Activated CD8-positive, alpha-beta memory T cell treated with anti-CD3 and anti-CD28 coated beads for 36 hours (primary cell): ENCODE data around the gene STK32C. TPM values are rescaled to one million over a fixed set of nuclear protein-coding genes. Genes with fewer than 3 reads are reported as not detected.
"Not testable (repeated sequence)": the region's sequence is repeated elsewhere in the genome, so short reads cannot be mapped to it uniquely, and the experiment has no call there.

ENCODE experiments used
- CTCF ChIA-PET: fragments of 350-600 bp; sonication (Branson Sonifier 250); formaldehyde crosslinking; loops from one replicate; lab custom pipeline; 2021; ENCODE audit warnings: antibody characterized with exemption; lab: Charles Lee
- POLR2A ChIA-PET: fragments of 350-600 bp; sonication (Branson Sonifier 250); formaldehyde crosslinking; loops from one replicate; lab custom pipeline; 2021; ENCODE audit warnings: antibody characterized with exemption; lab: Charles Lee
- total RNA-seq, 2 experiments: library from RNA; stranded (reverse); gene quantifications; one replicate each; pipeline ENCODE4 v1.2.3, GENCODE V29; 2021

STK32C gene
- total RNA-seq, 2 experiments from 2014 or later: 15.7 to 16.3 TPM

DNA sequence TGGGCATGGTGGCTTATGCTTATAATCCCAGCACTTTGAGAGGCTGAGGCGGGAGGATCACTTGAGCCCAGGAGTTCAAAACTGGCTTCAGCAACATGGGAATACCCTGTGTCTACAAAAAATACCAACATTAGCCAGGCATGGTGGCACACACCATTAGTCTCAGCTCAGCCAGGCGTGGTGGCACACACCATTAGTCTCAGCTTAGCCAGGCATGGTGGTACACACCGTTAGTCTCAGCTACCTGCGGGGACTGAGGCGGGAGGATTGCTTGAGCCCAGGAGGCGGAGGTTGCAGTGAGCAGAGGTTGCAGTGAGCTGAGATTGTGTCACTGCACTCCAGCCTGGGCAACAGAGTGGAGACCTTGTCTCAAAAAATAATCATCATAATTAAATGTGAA is 33.3 kb upstream of the STK32C start:
- ChIA-PET CTCF (no interaction called here), POLR2A (no interaction called here)

DNA sequence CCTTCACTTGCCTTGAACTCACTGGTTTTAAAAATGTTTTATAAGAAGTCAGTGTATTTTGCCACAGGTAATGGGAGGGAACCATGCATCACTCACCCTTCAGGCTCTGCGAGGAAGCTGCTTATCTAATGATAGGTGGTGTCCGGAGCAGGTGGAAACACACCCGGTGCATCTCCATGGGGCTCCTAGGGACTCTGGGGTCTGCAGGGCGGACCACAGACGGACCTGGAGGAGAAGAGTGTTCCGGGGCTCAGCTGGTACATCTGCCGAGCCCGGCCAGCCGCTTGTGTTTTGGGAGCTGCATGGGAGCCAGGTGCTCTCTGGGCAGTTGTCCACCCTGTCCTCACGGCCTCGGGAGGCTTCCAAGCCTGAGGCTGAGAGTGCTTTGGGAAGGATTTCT is 31.5 kb upstream of the STK32C start:
- ChIA-PET CTCF (no interaction called here), POLR2A (no interaction called here)

DNA sequence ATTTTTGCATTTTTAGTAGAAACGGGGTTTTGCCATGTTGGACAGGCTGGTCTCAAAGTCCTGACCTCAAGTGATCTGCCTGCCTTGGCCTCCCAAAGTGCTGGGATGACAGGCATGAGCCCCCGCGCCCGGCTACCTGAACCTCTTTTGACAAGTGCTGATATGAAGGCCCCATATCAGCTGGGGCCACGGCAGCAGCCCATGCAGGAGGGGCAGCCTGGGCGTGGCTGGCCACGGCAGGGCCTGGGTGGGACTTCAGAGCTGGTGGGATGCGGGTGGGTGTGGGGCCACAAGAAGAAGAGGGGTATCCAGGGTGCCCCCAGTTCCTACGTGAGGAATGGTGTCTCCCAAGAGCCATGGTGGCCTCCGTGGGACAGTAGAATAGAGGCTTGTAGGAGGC is 31.1 kb upstream of the STK32C start:
- ChIA-PET POLR2A (no interaction called here), CTCF (interaction anchor here (0.7 kb wide), 1 partner anchor 12 kb away, joined by 3 read pairs; no protein-coding TSS in a partner anchor)

DNA sequence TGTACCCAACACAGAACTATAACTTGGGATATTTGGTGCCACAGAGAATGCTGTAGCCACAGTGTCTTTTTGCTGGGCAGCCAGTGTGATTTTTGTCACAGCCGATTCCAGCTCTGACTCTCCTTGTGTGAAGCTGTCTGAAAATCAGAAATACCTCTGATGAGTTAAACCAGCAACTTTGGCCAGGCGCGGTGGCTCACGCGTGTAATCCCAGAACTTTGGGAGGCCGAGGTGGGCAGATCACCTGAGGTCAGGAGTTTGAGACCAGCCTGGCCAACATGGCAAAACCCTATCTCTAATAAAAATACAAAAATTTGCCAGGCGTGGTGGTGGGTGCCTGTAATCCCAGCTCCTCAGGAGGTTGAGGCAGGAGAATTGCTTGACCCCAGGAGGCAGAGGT is 30.1 kb upstream of the STK32C start:
- POLR2A ChIA-PET: not testable (repeated sequence)
- CTCF ChIA-PET: interaction anchor here (1.6 kb wide), 1 partner anchor 18 kb away, joined by 3 read pairs; no protein-coding TSS in a partner anchor

DNA sequence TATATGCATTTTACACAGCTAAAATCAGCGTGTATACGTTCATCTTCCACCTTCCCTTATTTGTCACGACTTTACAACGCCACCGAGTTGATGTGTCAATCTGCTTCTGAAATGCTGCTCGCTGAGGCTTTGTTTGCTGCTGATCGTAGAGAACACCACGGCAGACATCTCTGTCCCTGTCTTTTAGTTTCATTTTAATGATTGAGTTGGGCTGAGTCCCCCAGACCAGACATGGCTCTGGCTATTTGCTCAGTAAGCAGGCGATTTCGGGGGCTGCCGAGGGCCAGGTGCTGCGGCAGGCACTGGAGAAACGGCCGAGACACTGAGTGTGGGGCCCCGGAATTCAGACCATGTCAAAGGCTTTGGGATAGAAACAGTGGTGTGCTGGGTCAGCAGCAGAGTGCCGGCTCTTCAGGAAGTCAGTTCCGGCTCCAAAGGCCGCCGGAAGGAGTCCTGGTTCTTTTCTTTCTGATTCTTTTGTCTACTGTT is 29.2 kb upstream of the STK32C start:
- CTCF ChIA-PET: interaction anchor here (1.6 kb wide), 1 partner anchor 17 kb away, joined by 3 read pairs; no protein-coding TSS in a partner anchor
- POLR2A ChIA-PET: no interaction called here

DNA sequence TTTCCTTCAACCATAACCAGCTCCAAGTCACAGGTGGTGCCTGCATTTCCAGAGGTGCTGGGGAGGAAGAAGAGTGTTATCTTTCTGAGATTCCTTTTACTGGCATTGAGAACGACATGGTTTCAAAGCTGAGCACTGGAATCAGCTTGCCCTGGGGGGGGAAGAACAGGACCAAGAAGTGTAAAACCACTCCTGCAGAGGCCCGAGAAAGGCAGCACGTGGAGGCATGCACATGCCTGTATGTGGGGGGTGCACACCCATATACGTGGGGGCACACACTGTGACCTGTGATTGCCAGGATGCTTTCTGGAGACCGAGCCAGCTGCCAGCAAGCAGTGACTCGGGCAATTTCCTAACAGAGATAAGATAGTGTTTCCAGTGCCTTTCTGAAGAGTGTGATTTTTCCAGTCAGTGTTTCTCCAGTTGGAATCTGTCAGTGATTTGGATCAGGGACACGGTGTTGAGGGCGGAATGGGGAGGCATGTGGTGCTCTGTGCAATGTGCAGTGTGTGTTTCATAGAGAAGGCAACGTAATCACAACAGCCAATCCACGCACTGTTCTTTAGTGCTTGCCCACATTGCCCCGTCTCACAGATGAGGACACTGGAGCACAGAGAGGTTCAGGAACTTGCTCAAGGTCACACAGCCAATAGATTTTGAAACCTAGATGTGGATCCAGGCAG is 28.5 kb upstream of the STK32C start:
- CTCF ChIA-PET: interaction anchor here (1.3 to 1.6 kb wide), 2 partner anchors 16 to 17 kb away, joined by 3 read pairs; no protein-coding TSS in a partner anchor
- POLR2A ChIA-PET: no interaction called here

DNA sequence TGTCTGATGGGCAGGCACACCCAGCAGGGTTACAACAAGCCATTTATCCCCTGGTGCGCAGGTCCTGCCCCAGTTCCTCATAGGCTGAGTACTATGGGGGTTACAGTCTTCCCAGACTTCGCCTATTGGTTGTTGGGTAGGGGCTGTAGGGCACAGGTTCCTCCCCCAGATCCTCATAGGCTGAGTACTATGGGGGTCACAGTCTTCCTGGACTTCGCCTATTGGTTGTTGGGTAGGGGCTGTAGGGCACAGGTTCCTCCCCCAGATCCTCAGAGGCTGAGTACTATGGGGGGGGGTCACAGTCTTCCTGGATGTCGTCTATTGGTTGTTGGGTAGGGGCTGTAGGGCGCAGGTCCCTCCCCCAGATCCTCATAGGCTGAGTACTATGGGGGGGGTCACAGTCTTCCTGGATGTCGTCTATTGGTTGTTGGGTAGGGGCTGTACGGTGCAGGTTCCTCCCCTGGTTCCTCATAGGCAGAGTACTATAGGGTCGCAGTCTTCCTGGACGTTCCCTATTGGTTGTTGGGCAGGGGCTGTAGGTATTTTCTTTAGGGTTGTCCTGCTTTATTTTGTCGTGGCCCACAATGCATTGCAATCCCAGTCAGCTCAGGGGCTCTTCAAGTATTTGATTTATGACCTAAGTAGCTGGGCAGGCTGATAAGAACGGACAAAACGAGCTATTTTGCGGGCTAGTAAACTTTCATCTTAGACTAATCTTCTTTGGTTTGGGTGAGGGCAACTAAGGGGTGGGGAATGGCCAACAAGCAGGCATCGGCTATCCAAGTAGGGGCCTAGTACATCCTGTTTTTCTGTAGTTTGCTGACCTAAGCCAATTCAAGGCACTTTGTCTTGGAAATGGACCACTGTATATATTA is 27.7 kb upstream of the STK32C start:
- ChIA-PET POLR2A (no interaction called here), CTCF (interaction anchor here (1.3 kb wide), 1 partner anchor 18 kb away, joined by 3 read pairs; no protein-coding TSS in a partner anchor)

DNA sequence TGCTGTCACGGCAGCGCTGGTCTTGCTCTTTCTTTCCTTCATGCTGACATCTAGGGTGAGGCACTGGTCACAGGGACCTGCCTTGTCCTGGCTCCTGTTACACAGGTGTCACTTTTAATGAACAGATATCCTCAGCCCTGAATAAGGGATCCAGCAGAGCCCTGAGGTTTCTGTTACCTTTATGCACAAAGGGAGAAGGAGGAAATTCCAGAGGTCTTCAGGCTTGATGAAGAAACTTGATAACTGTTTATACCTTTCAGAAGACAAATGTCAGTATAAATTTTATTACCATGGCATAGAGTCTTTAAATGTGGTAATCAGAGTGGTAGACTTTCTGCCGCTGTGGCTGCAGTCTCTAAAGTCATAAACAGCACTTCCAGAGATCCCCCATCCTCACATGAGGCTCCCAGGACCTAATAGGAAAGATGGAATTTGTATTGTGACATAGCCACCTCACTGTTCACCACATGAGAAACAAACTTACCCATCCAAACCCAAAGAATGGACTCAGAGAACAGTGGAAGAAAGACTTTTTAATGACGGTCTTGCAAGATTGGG is 27.0 kb upstream of the STK32C start:
- CTCF ChIA-PET: no interaction called here

DNA sequence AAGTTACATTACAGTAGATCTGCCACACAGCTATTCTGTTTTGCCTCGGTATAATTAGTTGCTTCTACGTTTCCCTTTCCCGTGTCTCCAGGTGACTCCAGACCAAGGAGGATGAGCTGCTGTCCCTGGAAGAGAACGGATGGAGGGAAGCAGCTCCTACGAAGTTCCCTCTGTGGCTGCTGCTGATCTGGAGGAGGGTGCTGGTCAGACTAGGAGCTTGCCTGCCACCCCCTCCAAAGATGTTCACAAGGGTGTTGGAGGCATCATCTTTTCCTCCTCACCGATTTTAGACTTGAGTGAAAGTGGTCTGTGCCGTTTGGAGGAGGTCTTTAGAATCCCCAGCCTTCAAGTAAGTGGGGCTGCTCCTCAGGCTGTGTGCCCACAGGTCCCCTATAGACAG is 25.6 kb upstream of the STK32C start:
- POLR2A ChIA-PET: interaction anchor here (0.6 kb wide), 1 partner anchor 114 kb away, joined by 3 read pairs; no protein-coding TSS in a partner anchor
- CTCF ChIA-PET: no interaction called here

More for the DNA sequence above, 27.0 kb upstream of the STK32C start:
- POLR2A ChIA-PET: no interaction called here

DNA sequence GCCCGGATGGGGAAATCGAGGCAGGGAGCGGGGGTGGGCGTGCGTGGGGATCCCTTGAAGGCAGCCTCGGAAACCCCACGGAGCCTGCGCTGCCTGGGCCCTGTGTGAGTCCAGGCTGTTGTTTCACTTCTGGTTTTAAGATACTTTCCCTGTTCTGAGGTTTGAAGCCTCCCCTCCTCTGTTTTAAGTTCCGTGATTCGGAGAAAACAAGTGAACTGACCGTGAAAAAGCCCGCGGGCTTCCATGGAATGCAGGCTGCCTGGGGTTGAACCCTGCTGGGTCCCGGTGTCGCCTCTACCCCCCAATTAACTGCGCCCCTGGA is 24.6 kb upstream of the STK32C start:
- ChIA-PET CTCF (no interaction called here), POLR2A (no interaction called here)

DNA sequence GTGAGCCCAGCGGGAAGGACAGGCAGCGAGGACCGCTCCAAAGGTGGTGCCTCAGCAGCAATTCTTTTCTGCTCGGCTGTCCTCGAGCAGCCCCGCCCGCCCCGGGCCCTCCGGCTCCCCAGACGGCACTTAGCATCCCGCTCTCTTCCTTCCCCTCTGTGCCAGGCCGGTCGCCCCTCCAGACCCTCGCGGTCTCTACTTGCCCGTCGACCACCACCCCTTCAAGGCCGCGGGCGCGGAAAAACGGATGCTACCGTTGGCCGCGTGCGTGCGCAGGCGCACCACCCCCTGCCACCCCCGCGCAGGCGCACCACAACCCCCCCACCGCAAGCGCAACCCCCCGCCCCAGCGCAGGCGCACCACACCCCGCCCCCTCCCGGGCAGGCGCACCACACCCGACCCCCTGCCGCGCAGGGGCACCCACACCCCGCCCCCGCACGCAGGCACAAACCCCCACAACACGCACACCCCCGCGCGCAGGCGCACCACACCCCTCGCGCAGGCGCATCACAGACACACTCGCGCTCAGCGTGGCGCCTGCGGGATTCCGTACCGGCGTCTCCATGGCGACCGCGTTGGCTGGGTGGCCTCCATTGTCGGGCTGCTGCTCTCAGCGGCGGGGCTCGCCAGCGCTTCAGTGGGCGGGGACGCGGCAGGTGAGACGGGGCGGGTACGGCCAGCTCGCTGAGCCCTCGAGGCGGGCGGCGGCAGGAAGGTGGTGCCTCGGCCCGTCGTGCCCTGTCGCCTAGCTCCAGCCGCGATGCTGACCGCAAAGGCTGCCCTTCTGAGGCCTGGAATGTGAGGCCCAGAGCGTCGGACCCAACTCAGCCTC is 24.1 kb upstream of the STK32C start, which contains the start of gene LRRC27:
LRRC27 (plus strand) TSS at position 593 of the 832 bp plus-strand sequence. CDS start 1,332 bp downstream, outside the sequence.
- CTCF ChIA-PET: no interaction called here
- POLR2A ChIA-PET: interaction anchor here (0.6 kb wide), 1 partner anchor 435 kb away, joined by 5 read pairs; no protein-coding TSS in a partner anchor

DNA sequence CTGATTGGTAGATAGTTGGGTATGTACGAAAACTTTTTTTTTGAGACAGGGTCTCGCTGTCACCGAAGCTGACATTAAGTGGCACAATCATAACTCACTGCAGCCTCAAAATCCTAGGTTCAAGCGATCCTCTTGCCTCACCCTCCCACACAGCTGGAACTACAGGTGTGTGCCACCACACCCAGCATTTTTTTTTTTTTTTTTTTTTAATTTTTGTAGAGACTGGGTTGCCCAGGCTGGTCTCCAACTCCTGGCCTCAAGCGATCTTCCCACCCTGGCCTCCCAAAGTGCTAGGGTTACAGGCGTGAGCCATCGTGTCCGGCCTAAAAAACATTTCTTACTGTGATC is 22.7 kb upstream of the STK32C start:
- POLR2A ChIA-PET: interaction anchor here (1.4 kb wide), 1 partner anchor 117 kb away, joined by 4 read pairs; no protein-coding TSS in a partner anchor
- CTCF ChIA-PET: no interaction called here

DNA sequence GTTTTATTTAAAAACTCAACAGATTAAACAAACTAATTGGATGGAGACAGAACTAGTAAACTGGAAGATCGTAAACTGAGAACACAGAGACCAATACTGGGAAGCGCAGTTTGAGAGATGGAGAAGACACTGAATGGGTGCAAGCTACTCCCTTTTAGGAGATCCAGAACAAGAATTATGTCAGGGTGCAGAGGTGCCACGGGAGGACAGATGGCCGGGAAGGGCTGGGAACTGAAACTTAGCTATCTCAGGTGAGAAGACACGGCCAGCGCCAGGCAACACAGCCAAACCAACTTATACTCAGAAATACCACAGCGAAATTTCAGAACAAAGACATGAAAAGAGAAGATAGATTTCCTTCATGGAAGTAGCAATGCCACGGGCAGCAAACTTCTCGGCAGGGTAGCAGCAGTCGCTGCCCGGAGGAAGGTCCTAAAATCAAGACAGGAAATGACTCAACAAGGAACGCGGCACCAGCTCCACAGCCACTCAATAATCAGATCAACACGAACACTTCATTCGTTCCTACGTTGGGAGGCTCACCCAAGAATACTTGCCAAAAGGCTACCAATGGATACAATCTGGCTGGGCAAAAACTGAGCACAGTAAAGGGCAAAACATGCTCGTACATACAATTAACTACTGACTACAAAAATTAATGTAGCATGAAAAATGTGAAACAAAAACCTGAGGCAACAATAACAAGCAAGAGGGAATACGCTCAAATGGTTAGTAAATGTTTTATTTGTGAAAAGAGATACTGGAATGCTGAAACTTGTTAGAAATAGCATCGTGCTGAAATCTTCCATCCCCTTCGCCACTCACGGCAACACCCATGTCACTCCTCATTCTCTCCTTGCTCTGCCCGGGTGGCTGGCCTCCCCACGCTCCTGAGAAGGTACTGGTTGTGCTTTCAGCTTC is 22.1 kb upstream of the STK32C start:
- ChIA-PET CTCF (no interaction called here), POLR2A (interaction anchor here (1.4 kb wide), 1 partner anchor 118 kb away, joined by 4 read pairs; no protein-coding TSS in a partner anchor)

DNA sequence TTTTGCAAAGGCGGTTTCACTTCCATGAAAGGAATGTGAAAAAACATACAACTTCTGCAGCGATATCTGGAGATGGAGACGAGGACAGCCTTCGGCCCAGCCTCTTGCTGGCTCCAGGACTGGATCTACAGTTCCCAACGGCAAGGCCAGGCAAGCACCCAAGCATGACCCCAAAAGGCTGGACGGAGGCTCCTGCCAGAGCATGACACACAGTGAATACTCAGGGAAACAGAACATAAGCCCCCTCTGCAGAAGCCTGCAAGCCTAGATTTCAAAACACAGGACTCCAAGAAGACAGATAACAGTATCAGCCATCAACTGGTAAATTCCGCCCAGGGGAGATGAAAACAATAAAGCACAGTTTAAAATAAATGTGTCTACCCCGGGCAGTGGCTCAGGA is 21.0 kb upstream of the STK32C start:
- ChIA-PET POLR2A (no interaction called here), CTCF (no interaction called here)

DNA sequence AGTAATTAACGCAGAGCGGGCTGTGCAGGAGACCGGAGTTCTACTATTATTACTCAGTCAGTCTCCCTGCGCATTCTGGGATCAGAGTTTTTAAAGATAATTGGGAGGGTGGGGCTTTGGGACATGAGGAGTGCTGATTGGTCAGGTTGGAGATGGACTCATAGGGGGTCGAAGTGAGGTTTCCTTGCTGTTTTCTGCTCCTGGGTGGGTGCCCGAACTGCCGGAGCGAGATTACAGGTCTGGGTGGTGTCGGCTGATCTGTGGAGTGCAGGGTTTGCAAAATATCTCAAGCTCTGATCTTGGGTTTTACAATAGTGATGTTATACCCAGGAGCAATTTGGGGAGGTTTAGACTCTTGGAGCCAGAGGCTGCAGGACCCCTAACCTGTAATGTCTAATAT is 20.4 kb upstream of the STK32C start:
- ChIA-PET POLR2A (no interaction called here), CTCF (no interaction called here)

DNA sequence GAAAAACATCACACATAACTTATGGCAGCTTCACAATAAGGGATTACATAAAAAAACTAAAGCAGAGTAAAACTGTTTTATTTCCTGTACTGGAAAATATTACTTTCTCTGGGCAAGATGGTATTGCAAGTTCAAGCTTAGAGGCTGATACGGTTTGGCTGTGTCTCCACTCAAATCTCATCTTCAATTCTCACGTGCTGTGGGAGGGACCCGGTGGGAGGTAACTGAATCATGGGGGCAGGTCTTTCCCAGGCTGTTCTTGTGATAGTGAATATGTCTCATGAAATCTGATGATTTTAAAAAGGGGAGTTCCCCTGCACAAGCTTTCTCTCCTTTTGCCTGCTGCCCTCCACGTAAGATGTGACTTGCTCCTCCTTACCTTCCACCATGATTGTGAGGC is 19.2 kb upstream of the STK32C start:
- CTCF ChIA-PET: no interaction called here
- POLR2A ChIA-PET: no interaction called here

DNA sequence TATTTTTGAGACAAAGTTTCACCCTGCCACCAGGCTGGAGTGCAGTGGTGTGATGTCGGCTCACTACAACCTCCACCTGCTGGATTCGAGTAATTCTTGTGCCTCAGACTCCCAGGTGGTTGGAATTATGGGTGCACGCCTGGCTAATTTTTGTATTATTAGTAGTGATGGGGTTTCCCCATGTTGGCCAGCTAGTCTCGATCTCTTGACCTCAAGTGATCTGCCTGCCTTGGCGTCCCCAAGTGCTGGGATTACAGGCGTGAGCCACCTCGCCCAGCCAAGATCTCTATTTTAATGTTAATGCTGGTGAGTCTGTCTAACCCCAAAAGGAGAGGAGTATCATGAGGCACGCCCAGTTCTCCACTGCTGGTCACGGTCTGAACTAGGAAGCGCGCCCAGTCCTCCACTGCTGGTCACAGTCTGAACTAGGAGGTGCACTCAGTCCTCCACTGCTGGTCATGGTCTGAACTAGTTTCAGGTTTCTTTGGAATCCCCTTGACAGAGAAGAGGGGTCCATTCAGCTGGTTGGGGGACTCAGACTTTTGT is 18.7 kb upstream of the STK32C start:
- POLR2A ChIA-PET: no interaction called here

DNA sequence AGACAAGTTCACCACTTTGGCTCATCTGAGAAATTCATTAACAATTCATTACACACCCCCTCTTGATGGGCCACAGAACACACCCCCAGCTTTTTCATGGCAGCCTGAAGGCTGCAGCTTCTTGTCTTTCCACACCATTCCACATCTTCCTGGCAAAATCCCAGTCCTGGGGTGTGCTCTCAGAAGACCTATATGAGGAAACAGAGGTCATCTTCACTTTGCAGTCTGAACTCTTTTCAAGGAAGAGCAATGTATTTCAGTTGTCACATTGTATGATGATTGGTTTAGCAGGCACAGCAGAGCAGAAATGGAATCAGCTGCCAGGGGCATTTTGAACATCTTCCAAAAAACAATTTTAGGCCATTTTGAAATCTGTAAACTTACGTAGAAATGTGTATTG is 16.4 kb upstream of the STK32C start:
- ChIA-PET CTCF (no interaction called here), POLR2A (no interaction called here)

More for the DNA sequence above, 18.7 kb upstream of the STK32C start:
- CTCF ChIA-PET: no interaction called here
